Lower lobe of right lung (tissue), 2 donors: ENCODE results near the gene PMVK. TPM values are rescaled to one million over a fixed set of nuclear protein-coding genes. Genes with fewer than 3 reads are reported as not detected.

Experiments
- ATAC-seq, 2 donors: fragments of 200-7000 bp; cut with Tn5 transposase; one replicate each; pipeline ENCODE4 v1.9.1; 2020 to 2022; ENCODE audit warnings: mild to moderate bottlenecking in 2 of 2, moderate library complexity in 2 of 2
- DNase-seq: peaks from one replicate; pipeline ENCODE4 v3.0.0-alpha.2; 2020
- H3K27ac ChIP-seq: fragments of 200-600 bp; one replicate; pipeline ENCODE4 v1.8.0; 2022
- H3K27me3 ChIP-seq: fragments of 200-600 bp; one replicate; pipeline ENCODE4 v1.8.0; 2022; ENCODE audit warnings: low read depth
- H3K36me3 ChIP-seq: fragments of 200-600 bp; one replicate; pipeline ENCODE4 v1.8.0; 2022; ENCODE audit warnings: mild to moderate bottlenecking
- H3K4me1 ChIP-seq: fragments of 200-600 bp; one replicate; pipeline ENCODE4 v1.8.0; 2022
- H3K4me3 ChIP-seq: fragments of 200-600 bp; one replicate; pipeline ENCODE4 v1.8.0; 2022; ENCODE audit warnings: mild to moderate bottlenecking
- H3K9me3 ChIP-seq: fragments of 200-600 bp; one replicate; pipeline ENCODE4 v1.8.0; 2022
- intact Hi-C: fragments of 100-400 bp; cut with DNase I; formaldehyde crosslinking; loops from one replicate; pipeline ENCODE4 v1.11.0; 2022
- total RNA-seq: library from RNA; stranded (reverse); fragmentation: NEBNext Ultra II Directional; extraction: Animal tissue kit (Norgen Biotek cat#: 25700); gene quantifications from one replicate; pipeline ENCODE4 v1.2.1, GENCODE V29; 2021
- TF ChIP-seq, protein P1 (sequence below): fragments of 200-600 bp; IDR thresholded peaks from one replicate; pipeline ENCODE4 v1.8.0; 2022; ENCODE audit warnings: antibody characterized with exemption, mild to moderate bottlenecking
- donor health status: DM: no; HTN: yes; CAD: no; lungs with severe emphysema.

PMVK gene
- total RNA-seq, 1 donor from 2014 or later, result 34.1 TPM

DNA sequence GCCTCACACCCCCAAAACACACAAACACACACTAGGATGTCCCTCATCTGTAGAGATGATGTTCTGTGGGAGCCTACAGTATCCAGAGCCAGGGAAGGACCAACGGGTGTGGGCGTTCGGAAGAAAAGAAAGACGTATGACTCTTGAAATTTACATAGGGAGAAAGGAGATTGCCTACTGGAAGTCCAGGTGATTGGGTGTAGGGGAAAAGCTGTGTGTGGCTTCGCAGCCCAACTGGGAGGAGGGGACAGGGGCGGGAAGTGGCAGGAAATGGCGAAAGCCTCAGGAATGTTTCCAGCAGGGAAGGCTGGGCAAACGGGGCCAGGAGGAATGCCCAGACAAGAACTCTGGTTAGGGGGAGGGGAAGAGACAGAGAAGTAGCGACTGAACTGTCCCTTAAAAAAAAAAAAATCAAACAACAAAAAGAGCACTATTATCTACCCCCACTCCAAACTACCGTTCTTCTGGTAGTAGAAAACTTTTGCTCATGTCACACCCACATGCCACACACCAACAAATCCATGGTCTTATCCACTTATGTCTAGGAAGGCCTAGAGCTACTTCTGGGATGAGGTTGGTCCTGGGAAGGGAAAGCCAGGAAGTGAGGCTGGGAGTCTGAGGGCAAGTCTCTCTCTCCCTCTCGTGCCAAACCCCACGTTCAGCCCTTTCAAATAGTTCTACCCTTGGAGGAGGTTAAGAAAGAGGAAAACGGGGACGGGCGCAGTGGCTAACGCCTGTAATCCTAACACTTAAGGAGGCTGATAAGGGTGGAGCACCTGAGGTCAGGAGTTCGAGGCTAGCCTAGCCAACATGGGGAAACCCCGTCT lies 36.2 kb upstream of the PMVK start:
- intact Hi-C loops, result no loop called here
- DNase-seq (peak; percentile 82), ATAC-seq (peak; percentile 33 to 49)
- Histone ChIP-seq H3K36me3 (peaks cover 15% of the 10 kb centered on the region), H3K4me1 (peaks cover 63% of the 10 kb centered on the region), H3K9me3 (no peaks in the 10 kb centered on the region), H3K27ac (peak overlapping the region; percentile 98), H3K4me3 (peak overlapping the region; percentile 83), H3K27me3 (no peaks in the 10 kb centered on the region)
- TF ChIP-seq, protein P1, sequence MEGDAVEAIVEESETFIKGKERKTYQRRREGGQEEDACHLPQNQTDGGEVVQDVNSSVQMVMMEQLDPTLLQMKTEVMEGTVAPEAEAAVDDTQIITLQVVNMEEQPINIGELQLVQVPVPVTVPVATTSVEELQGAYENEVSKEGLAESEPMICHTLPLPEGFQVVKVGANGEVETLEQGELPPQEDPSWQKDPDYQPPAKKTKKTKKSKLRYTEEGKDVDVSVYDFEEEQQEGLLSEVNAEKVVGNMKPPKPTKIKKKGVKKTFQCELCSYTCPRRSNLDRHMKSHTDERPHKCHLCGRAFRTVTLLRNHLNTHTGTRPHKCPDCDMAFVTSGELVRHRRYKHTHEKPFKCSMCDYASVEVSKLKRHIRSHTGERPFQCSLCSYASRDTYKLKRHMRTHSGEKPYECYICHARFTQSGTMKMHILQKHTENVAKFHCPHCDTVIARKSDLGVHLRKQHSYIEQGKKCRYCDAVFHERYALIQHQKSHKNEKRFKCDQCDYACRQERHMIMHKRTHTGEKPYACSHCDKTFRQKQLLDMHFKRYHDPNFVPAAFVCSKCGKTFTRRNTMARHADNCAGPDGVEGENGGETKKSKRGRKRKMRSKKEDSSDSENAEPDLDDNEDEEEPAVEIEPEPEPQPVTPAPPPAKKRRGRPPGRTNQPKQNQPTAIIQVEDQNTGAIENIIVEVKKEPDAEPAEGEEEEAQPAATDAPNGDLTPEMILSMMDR, result no peak

DNA sequence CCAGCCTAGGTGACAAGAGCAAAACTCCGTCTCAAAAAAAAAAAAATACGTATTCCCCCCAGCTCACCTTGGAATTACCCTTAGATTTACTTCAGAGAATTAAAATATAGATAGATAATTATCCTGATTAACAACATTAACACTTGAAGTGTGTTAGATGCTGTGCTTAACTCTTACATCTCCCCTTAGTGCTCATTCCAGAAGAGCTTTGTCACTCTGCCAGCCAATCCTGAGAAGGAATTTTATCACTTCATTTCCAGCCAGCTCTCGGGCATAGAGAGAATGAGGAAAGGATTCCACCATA lies 35.6 kb upstream of the PMVK start:
- H3K4me1 ChIP-seq, result peaks cover 68% of the 10 kb centered on the region
- no peak for ATAC-seq
- intact Hi-C loops, result no loop called here

DNA sequence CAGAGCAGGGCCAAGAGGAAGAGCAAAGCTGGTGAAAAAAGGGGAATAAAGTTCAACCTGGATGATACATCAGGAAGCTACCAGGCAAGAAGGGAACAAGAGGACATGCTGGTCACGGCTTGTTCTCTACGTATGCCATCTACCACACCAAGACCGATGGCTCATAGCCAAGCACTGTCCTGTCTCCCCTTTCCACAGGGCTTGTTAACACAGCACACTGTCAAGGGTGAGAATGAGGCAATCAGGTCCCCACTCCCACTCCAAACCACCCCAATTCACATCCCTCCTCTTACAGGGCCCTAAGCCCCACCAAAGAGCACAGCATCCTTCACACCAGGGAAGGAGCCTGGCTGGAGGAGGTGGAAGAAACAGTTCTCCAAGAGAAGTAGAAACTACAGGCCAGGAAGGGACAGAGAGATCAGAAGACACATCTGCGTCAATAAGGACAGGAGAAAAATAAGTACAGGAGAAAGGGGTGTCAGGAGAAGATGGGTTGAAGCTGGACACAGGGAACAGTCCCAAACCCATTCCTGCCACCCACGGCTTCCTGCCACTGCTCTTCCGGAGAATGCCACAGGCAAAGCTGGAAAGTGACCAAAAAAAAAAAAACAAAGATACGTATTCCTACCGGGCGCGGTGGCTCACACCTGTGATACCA lies 35.0 kb upstream of the PMVK start:
- TF ChIP-seq, protein P1, result no peak
- peaks cover 27% of the 10 kb centered on the region for H3K36me3 ChIP-seq
- peaks cover 71% of the 10 kb centered on the region for H3K4me1 ChIP-seq
- H3K4me3 ChIP-seq, result peak overlapping the region; percentile 83
- ATAC-seq (no peak), DNase-seq (no peak)
- no peaks in the 10 kb centered on the region for H3K9me3 ChIP-seq
- intact Hi-C loops, result no loop called here
- H3K27ac ChIP-seq, result peak overlapping the region; percentile 98
- no peaks in the 10 kb centered on the region for H3K27me3 ChIP-seq

More for the DNA sequence above, 35.6 kb upstream of the PMVK start:
- Histone ChIP-seq H3K36me3 (peaks cover 21% of the 10 kb centered on the region), H3K4me3 (peak overlapping the region; percentile 83), H3K9me3 (no peaks in the 10 kb centered on the region), H3K27ac (peak overlapping the region; percentile 98), H3K27me3 (no peaks in the 10 kb centered on the region)
- TF ChIP-seq, protein P1, result no peak
- DNase-seq, result no peak

DNA sequence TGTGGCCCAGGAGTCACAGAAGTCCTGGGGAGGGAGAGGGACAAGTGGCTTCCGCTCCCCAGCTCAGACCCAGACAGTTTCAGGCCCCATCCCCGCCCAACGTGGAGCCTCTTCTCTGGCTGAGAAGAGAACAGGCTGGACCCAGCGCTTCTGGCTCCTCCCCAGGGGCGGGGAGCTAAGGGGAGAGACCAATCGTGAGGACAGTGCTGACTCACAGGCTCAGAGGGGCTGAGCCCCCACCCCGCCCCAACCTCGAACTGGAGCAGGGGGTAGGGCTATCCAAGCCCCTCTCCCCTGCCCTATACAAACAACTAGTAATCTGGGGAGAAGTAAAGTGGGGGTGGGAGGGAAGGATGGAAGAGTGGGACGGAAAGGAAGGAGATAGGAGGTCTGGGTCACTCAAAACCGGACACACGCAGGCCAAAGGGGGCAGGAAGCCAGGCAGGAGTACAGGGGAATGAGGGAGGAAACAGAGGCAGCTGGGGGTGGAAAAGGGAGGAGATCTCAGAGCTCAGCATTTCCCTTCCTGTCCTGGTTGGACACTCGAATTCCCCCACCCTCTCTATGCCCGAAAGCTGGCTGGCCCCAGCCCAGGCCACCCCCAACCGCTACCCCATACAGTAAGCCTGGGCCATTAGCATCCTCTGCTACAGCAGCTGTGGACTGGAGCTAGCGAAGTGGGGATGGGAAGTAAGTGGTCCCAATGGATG lies 34.3 kb upstream of the PMVK start, which contains the start of gene SHC1:
Gene SHC1 (minus strand): TSS at position 117 of the 710 bp plus-strand sequence. CDS start 221 bp downstream, outside the sequence.
- ATAC-seq (peak; percentile 35 to 50), DNase-seq (peak; percentile 86)
- Histone ChIP-seq H3K27me3 (no peaks in the 10 kb centered on the region), H3K4me3 (peak within 1 kb of the TSS; percentile 83), H3K27ac (peak within 1 kb of the TSS; percentile 98), H3K9me3 (no peaks in the 10 kb centered on the region), H3K36me3 (peaks cover 34% of the 10 kb centered on the region), H3K4me1 (peaks cover 64% of the 10 kb centered on the region)
- intact Hi-C loops, result no loop called here
- TF ChIP-seq, protein P1, result no peak

- TF ChIP-seq, protein P1, result no peak
- Histone ChIP-seq H3K27me3 (no peaks in the 10 kb centered on the region), H3K4me3 (peak overlapping the region; percentile 53), H3K27ac (peak overlapping the region; percentile 98), H3K36me3 (peaks cover 43% of the 10 kb centered on the region), H3K9me3 (no peaks in the 10 kb centered on the region), H3K4me1 (peaks cover 64% of the 10 kb centered on the region)
- ATAC-seq, result no peak
- intact Hi-C loops, result no loop called here
- no peak for DNase-seq
Observed at GRCh38 chr1:154969860-154970452, 33.4 kb upstream of the PMVK start.
